HG03342 (cell line): ENCODE results near the gene NCKIPSD.

Source experiments
- ATAC-seq: cut with Tn5 transposase; IDR thresholded peaks from one replicate; pipeline ENCODE4 v1.9.1; 2021; ENCODE audit warnings: mild to moderate bottlenecking, moderate library complexity; ENCODE audit not compliant: unreplicated experiment

The NCKIPSD gene

GRCh38 chr3:48651771-48652170, 33.9 kb downstream of the NCKIPSD start:
- ATAC-seq = no peak

- no peak for ATAC-seq
Observed at GRCh38 chr3:48650723-48651122, 35.0 kb downstream of the NCKIPSD start.

- no peak for ATAC-seq
Observed at GRCh38 chr3:48648188-48648850, 37.4 kb downstream of the NCKIPSD start.

GRCh38 chr3:48647714-48648113, 38.0 kb downstream of the NCKIPSD start:
- no peak for ATAC-seq

- ATAC-seq = no peak
Observed at GRCh38 chr3:48644898-48645760, 40.6 kb downstream of the NCKIPSD start.

GRCh38 chr3:48642605-48643004, 43.1 kb downstream of the NCKIPSD start:
- ATAC-seq = no peak

- no peak for ATAC-seq
Observed at GRCh38 chr3:48641396-48641795, 44.3 kb downstream of the NCKIPSD start.

GRCh38 chr3:48639944-48640606, 45.6 kb downstream of the NCKIPSD start:
- no peak for ATAC-seq

- no peak for ATAC-seq
Observed at GRCh38 chr3:48637305-48637704, 48.4 kb downstream of the NCKIPSD start.

GRCh38 chr3:48636149-48636655, 49.5 kb downstream of the NCKIPSD start:
- no peak for ATAC-seq

GRCh38 chr3:48635222-48636021, 50.3 kb downstream of the NCKIPSD start, which contains the start of gene SLC26A6:
SLC26A6 (minus strand) TSS chr3:48635461; CDS start chr3:48635393, 68 bp downstream.
- peak; percentile 87 for ATAC-seq

GRCh38 chr3:48634661-48635221, 51.0 kb downstream of the NCKIPSD start:
- peak; percentile 32 for ATAC-seq

- ATAC-seq = no peak
Observed at GRCh38 chr3:48633743-48634142, 52.0 kb downstream of the NCKIPSD start.

GRCh38 chr3:48633256-48633655, 52.5 kb downstream of the NCKIPSD start:
- no peak for ATAC-seq

- ATAC-seq = no peak
Observed at GRCh38 chr3:48631516-48632448, 53.9 kb downstream of the NCKIPSD start.

- ATAC-seq = no peak
Observed at GRCh38 chr3:48630833-48631232, 54.9 kb downstream of the NCKIPSD start.

GRCh38 chr3:48630407-48630806, 55.3 kb downstream of the NCKIPSD start:
- ATAC-seq = no peak

GRCh38 chr3:48629894-48630293, 55.8 kb downstream of the NCKIPSD start:
- ATAC-seq = no peak
